Dermis blood vessel endothelial cell (primary cell): Measurements from ENCODE around the gene RTL10. TPM values are rescaled to one million over a fixed set of nuclear protein-coding genes. Genes with fewer than 3 reads are reported as not detected.
A peak's percentile ranks its signal among the peaks of the same experiment; 100 is the strongest.

ENCODE experiments used
- DNase-seq: peaks from one replicate; pipeline ENCODE4 v3.0.0; 2010
- total RNA-seq: library from RNA; depleted of rRNA; stranded (reverse); fragments of >200 nt; gene quantifications from 2 replicates; pipeline ENCODE4 v1.2.3, GENCODE V29; 2014

Gene RTL10
- total RNA-seq, 1 donor from 2014 or later = 28.1 TPM

DNA sequence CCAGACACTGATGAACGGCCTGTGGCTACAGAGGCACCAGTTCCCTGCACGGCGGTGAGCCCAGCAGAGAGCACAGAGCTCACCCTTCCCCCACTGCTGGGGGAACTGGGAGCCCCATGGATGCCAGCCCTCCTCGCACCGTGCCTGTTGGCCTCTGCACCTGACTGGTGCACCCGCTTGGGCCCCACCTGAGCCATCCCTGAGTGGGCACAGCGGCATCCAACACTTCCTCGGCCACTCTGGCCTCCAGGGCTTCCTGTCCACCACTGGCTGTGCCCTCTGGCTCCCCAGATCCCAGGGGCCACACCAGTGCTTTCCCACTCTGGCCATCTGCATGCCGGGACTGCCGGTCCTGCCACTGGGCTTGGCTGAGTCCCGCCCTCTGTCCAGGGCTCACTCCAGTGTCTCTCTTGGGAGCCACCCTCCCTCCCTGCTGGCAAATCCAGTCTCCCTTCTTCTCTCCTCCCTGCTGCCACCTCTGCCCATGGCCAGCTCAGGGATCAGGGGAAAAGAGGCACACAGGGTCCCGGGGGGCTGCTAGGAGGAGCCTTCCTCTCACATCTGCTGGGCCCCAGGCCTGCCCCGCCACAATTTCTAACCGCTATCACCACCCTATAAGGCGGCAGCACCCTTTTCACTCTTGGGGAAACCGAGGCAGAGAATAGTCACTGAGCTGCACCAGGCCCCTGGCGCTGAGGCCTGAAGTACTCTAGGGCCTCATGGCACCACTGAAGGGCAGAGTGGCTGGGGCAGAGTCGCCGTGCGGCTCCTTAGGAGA lies 33.0 kb downstream of the RTL10 start:
- no peak for DNase-seq

- DNase-seq = no peak
Measured at GRCh38 chr22:19820880-19821522, 33.7 kb downstream of the RTL10 start.

DNA sequence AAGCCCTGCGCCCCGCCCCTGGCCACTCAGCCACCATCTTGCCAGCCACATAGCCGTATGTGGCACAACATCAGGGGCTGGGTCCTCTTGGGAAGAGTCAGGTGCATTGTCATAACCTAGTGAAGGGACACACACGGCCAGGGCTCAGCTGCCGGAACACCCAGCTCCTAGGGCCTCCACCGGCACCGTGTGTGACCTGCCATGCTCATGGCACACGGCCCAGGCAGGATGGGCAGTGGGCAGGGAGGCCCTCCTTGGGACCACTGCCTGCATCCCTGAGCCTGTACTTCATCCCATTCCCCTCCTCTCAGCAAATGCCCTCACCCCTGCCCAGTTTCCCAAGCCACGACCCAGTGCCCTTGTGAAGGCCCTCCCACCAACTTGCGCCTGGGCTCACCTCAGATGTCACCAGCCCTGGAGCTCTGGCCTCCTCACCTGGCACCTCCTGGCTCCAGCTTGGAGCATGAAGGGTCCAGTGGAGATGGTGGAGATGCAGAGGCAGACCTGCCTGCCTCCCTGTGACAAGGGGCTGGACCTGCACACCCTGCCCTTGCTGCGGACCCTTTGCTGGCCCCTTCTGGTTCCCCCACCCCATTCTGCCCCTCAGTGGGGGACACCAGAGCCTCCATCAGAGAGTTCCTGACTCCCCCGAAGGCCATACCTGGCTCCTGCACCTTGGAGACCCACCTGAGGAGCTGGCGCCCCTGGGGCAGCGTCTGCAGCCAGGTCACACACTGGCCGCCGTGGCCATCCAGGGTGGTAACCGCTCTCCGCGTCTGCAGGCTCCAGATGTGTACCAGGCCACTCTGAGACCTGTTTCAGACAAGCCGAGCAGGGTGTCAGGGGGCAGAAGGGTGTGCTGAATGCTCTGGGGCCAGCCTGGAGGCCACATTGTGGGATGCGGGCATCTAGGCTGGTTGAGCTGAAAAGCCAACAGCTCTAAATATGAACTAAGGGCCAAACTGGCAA lies 34.5 kb downstream of the RTL10 start:
- DNase-seq = no peak

GRCh38 chr22:19819208-19819910 lies 35.3 kb downstream of the RTL10 start:
- no peak for DNase-seq

DNA sequence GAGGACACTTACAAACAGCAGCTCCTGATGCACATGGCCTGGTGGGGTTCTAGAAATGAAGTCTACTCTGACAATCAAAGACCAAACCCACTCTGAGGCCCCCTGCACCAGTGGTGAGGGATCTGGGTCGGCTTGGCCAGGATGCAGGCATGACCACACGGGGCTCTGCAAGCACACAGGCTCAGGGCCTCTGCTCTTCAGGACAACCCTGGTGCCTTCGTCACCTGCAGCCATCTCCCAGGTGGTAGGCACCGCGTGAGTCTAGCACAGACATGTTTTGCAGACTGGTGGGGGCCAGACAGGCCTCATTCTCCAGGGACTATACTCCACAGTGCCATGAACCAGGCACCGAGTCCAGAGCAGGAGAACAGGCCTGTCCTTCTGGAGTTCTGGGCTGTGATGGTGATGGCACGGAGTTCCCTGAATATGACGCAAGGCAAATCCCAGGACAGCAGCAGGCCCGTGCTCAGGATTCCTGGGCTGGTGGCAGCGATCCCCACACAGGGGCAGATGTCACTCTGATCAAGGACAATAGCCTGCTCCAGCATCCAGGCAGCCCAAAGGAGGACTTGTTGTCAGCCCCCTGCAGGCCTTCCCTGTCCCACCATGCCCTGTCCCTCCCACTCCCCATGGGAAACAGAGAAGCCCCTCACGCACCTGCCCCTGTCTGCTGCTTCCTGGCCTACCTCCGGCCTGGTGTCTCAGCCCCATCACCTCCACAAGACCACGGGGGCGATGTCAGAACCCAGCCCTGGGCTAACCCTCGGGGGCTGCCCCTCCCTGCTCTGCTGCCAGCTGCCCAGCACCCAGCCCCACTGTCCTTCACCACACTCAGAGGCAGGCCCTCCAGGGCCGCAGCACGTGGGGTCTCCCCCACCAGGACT lies 36.1 kb downstream of the RTL10 start:
- DNase-seq = no peak

GRCh38 chr22:19816372-19817119 lies 38.1 kb downstream of the RTL10 start:
- no peak for DNase-seq

DNA sequence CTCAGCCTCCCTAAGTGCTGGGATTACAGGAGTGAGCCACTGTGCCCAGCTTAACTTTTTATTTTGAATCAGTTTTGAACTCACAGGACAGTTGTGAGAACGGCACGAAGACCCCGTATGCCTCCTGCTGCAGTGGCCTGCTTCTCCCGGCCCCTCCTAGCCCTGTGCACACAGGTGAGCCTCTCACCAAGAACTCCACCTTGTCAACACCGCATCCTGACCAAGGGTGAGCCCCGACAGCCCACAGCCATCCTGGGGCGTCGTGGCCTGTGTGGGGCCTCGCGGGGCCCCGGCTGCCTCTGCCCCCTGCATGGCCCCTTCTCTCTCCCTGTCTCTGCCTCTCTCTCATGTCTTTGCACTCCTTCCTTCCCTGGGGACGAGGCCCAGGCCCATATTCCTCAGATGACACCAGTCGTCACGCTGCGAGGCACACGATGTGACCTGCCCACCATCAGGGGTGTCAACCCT lies 38.8 kb downstream of the RTL10 start:
- no peak for DNase-seq

GRCh38 chr22:19815093-19815822 lies 39.4 kb downstream of the RTL10 start:
- DNase-seq = no peak

GRCh38 chr22:19814428-19814827 lies 40.2 kb downstream of the RTL10 start:
- no peak for DNase-seq

- no peak for DNase-seq
Measured at GRCh38 chr22:19812910-19813309, 41.8 kb downstream of the RTL10 start.

- DNase-seq = no peak
Measured at GRCh38 chr22:19811811-19812771, 42.6 kb downstream of the RTL10 start.

GRCh38 chr22:19811211-19811621 lies 43.5 kb downstream of the RTL10 start:
- no peak for DNase-seq

GRCh38 chr22:19810381-19811201 lies 44.1 kb downstream of the RTL10 start:
- DNase-seq = peak; percentile 9

- no peak for DNase-seq
Measured at GRCh38 chr22:19809741-19810140, 44.9 kb downstream of the RTL10 start.

DNA sequence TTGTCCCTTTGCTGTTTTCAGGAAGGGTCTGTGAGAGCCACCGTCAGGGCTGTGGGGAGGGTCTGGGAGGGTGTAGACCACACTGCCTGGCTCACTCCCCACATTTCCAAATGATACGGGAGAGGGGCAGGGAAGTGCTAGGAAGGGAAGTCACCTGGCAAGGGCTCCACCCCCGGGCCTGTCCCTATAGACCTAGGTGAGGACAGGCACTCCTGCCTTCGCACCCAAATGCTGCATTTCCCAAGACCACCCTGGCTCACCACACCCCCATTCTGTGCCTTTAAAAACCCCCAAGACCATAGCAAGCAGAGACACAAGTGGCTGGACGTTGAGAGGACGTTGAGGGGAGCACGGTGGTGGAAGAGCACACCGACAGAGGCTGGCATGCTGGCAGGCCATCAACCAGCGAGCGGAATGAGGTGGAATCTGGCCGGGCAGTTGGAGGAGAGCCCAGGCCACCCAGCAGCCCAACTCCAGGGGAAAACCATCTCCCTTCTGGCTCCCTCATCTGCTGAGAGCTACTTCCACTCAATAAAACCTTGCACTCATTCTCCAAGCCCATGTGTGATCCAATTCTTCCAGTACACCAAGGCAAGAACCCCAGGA lies 45.7 kb downstream of the RTL10 start:
- DNase-seq = no peak

DNA sequence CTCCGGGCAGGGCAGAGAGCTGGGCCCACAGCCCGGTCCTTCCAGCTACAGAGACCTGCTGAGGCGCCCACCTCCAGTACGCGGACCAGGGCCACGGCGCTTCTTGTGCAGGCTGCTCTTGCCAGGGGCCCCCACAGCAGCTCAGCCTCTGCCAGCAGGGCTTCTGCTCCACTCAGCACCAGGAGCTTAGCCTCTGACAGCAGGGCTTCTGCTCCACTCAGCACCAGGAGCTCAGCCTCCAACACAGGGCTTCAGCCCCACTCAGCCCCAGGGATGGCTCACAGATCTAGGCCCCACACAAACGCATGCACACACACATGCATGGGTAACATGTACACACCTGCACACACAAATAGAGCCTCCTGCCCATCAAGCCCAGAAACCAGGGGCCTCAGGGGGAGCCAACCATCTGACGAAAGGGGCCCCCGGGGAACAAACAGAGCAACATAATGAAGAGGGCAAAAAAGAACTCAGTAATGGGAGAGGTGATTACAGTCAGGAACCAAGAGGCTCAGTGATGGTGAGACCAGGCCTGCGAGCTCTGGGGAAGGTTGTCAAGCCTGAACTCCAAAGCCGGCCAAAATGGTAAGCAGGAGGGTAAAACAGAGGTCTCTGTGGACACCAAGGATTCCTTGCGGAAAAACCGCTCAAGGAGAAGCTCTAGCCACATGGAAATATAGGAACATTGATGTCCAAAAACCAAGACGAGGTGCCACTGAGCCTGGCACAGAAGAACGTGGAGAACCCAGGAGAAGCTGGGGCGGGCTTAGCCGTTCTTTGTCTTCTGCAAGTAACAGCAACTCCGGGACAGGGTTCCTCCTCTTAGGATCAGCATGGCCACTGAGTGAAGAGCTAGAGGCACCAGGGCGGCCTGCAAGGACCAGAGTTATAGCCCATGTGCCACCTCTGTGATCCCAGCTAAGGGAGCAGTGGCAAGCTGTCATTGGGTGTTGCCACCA lies 46.5 kb downstream of the RTL10 start:
- DNase-seq = no peak
